RWPE1 (cell line): ENCODE data around the gene CXADR.

Experiments
- CTCF ChIA-PET: fragments of 350-600 bp; sonication (Branson Sonifier 250); formaldehyde crosslinking; extraction: SDS; loops from one replicate; lab custom pipeline; 2021; lab: Yijun Ruan, JAX
- POLR2A ChIA-PET: fragments of 400-600 bp; formaldehyde crosslinking; extraction: SDS; loops from one replicate; lab custom pipeline; 2020; ENCODE audit warnings: antibody characterized with exemption; ENCODE audit not compliant: low non-redundant PET; lab: Yijun Ruan, JAX
- DNase-seq: peaks from one replicate; pipeline ENCODE4 v3.0.0; 2012; ENCODE audit warnings: low spot score
- H3K27ac ChIP-seq: fragments of 450-650 bp; 2 replicates; pipeline ENCODE4 v1.5.1; 2017
- CTCF ChIP-seq: fragments of 450-650 bp; conservative IDR thresholded peaks from 2 replicates; pipeline ENCODE4 v1.5.1; 2017; ENCODE audit warnings: low read depth, mild to moderate bottlenecking

CXADR gene

GRCh38 chr21:17612565-17613241 is 99.9 kb downstream of the CXADR start, which contains the start of gene BTG3:
Gene BTG3, minus strand, starts transcription at chr21:17612901. Its CDS starts 3,757 bp downstream, at chr21:17609144.
- POLR2A ChIA-PET: no interaction called here
- peak within 1 kb of the TSS; percentile 76 for H3K27ac ChIP-seq
- DNase-seq: peak; percentile 67
- CTCF ChIA-PET: no interaction called here
- TF ChIP-seq CTCF: no peak

GRCh38 chr21:17613242-17613676 is 100.4 kb downstream of the CXADR start:
- H3K27ac ChIP-seq: peak overlapping the region; percentile 76
- DNase-seq: no peak
- POLR2A ChIA-PET: no interaction called here
- TF ChIP-seq CTCF: no peak
- CTCF ChIA-PET: interaction anchor here (1.3 kb wide), 1 partner anchor 9 kb away, joined by 5 read pairs; no protein-coding TSS in a partner anchor

- TF ChIP-seq CTCF: no peak
- ChIA-PET CTCF (interaction anchor here (0.6 kb wide), 1 partner anchor 130 kb away, joined by 3 read pairs; no protein-coding TSS in a partner anchor), POLR2A (no interaction called here)
- no peak overlapping the region for H3K27ac ChIP-seq
- no peak for DNase-seq
These were observed 104.0 kb downstream of the CXADR start for GRCh38 chr21:17616831-17617230.

- no peak for TF ChIP-seq CTCF
- H3K27ac ChIP-seq: no peak overlapping the region
- no peak for DNase-seq
- POLR2A ChIA-PET: no interaction called here
- CTCF ChIA-PET: no interaction called here
These were observed 109.2 kb downstream of the CXADR start for GRCh38 chr21:17622018-17622417.

GRCh38 chr21:17631195-17631594 is 118.4 kb downstream of the CXADR start:
- POLR2A ChIA-PET: no interaction called here
- no peak overlapping the region for H3K27ac ChIP-seq
- no peak for TF ChIP-seq CTCF
- CTCF ChIA-PET: no interaction called here
- DNase-seq: no peak

GRCh38 chr21:17636711-17637110 is 123.9 kb downstream of the CXADR start:
- ChIA-PET CTCF (interaction anchor here (0.7 kb wide), 1 partner anchor 310 kb away, joined by 4 read pairs; no protein-coding TSS in a partner anchor), POLR2A (no interaction called here)
- no peak for TF ChIP-seq CTCF
- no peak overlapping the region for H3K27ac ChIP-seq
- DNase-seq: peak; percentile 3
